Right atrium auricular region (tissue), 2 donors: ENCODE measurements around the gene KRT222. TPM values are rescaled to one million over a fixed set of nuclear protein-coding genes. Genes with fewer than 3 reads are reported as not detected.

Source experiments
- DNase-seq: peaks from one replicate; pipeline ENCODE4 v3.0.0-alpha.2; 2019; ENCODE audit warnings: low spot score
- H3K27ac ChIP-seq, 2 donors: fragments of 200-600 bp; sonication (generic); 1 replicate in 1 of 2; 2 replicates in 1 of 2; pipeline ENCODE4 v1.5.1; 2016 to 2019
- H3K27me3 ChIP-seq, 2 donors: fragments of 200-600 bp; sonication (generic); one replicate each; pipeline versions ENCODE4 v1.5.1 to v1.6.0; 2017 to 2019
- H3K36me3 ChIP-seq: fragments of 200-600 bp; sonication (generic); one replicate; pipeline ENCODE4 v1.5.1; 2016
- H3K4me1 ChIP-seq, 2 donors: fragments of 200-600 bp; sonication (generic); one replicate each; pipeline versions ENCODE4 v1.5.1 to v1.6.0; 2017 to 2019
- H3K4me3 ChIP-seq, 2 donors: fragments of 200-600 bp; sonication (generic); 1 replicate in 1 of 2; 2 replicates in 1 of 2; pipeline ENCODE4 v1.5.1; 2017 to 2019; ENCODE audit warnings: mild to moderate bottlenecking in 1 of 2, moderate library complexity in 1 of 2
- H3K9me3 ChIP-seq, 2 donors: fragments of 200-600 bp; sonication (generic); one replicate each; pipeline ENCODE4 v1.5.1; 2019
- total RNA-seq, 2 donors: library from RNA; depleted of rRNA; stranded (reverse); fragments of >200 nt; gene quantifications; one replicate each; pipeline ENCODE4 v1.1.0, GENCODE V29; 2016
- TF ChIP-seq, protein P1 (sequence below), 2 donors: fragments of 200-600 bp; sonication (generic); IDR thresholded peaks; one replicate each; pipeline ENCODE4 v1.5.1; 2019; ENCODE audit warnings: antibody characterized with exemption in 2 of 2

KRT222 gene
- total RNA-seq, 2 donors from 2014 or later = 0.94 TPM; not detected in 1

DNA sequence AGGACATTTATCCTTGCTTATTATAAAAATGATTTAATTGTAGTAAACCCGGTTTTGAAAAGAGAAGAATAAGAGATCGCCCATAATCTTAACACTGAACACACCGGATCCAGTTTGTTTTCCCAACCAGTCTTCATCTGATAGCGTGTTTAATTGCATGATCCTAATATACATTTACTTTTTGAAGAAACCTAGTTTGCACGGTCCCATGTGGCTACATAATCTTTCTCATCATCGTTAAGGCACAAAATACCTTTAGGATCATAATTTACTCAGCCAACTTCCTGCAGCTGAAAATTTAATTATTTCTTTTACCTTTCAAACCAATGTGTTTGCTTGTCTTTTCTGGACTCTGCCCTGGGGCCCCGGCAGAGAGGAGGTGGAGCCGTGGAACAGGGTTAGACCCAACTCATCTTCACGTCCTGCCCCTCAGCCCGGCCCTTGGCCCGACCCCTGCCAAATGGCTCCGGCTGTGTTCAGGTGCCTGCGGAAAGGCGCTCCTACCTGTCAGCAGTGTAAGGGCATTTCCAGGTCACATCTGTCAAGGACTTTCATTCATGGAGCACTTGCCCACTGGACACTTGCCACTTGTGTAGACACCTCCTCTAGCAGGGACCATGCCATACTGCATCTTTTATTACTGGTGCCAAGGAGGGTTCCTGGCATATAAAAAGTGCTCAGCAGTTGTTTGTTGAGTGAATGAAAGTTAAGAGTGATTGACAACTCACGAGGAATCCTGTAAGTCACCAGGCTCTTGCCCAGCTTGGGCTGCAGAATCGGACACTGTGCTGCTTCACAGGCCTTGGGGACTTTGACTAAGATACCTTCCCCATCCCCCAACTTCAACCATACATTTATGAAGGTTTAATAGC lies 46.0 kb downstream of the KRT222 start:
- Histone ChIP-seq H3K36me3 (no peaks in the 10 kb centered on the region), H3K9me3 (no peaks in the 10 kb centered on the region), H3K4me1 (peaks cover 0 to 7% of the 10 kb centered on the region in 2 donors), H3K4me3 (no peak overlapping the region), H3K27me3 (no peaks in the 10 kb centered on the region), H3K27ac (no peak overlapping the region)
- no peak for DNase-seq
- TF ChIP-seq, protein P1, sequence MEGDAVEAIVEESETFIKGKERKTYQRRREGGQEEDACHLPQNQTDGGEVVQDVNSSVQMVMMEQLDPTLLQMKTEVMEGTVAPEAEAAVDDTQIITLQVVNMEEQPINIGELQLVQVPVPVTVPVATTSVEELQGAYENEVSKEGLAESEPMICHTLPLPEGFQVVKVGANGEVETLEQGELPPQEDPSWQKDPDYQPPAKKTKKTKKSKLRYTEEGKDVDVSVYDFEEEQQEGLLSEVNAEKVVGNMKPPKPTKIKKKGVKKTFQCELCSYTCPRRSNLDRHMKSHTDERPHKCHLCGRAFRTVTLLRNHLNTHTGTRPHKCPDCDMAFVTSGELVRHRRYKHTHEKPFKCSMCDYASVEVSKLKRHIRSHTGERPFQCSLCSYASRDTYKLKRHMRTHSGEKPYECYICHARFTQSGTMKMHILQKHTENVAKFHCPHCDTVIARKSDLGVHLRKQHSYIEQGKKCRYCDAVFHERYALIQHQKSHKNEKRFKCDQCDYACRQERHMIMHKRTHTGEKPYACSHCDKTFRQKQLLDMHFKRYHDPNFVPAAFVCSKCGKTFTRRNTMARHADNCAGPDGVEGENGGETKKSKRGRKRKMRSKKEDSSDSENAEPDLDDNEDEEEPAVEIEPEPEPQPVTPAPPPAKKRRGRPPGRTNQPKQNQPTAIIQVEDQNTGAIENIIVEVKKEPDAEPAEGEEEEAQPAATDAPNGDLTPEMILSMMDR (IDR thresholded peaks at IDR 0.05) = no peak

DNA sequence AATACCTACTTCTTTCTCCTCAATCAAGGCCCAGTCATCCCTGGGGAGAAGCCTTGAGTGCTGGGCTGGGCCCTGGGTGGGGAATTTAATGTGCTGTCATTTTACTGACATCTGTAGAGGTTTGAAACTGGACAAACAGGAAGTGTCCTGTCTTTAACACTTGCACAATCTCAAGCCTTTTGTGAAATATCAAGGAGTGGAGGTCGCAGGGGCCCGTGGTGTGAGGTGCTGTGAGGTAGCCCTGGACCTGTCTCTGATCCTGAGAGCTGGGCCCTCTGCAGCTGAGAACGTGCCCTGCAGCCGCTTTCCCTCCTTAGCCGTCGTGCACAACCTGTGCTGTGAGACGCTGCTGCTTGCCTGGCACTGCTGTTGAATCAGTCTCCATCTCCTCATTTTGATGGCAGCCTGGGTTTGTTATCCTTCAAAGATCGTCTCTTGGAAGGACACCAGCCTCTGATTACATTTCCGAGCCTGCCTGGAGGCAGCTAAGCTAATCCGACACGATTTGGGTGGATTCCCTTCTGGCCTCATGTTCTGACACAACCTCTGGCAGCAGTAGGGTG lies 47.2 kb downstream of the KRT222 start:
- Histone ChIP-seq H3K9me3 (no peaks in the 10 kb centered on the region), H3K4me1 (peaks cover 0 to 7% of the 10 kb centered on the region in 2 donors), H3K27me3 (no peaks in the 10 kb centered on the region), H3K4me3 (no peak overlapping the region), H3K36me3 (no peaks in the 10 kb centered on the region), H3K27ac (no peak overlapping the region)
- DNase-seq = no peak
- TF ChIP-seq, protein P1 (IDR thresholded peaks at IDR 0.05) = no peak

DNA sequence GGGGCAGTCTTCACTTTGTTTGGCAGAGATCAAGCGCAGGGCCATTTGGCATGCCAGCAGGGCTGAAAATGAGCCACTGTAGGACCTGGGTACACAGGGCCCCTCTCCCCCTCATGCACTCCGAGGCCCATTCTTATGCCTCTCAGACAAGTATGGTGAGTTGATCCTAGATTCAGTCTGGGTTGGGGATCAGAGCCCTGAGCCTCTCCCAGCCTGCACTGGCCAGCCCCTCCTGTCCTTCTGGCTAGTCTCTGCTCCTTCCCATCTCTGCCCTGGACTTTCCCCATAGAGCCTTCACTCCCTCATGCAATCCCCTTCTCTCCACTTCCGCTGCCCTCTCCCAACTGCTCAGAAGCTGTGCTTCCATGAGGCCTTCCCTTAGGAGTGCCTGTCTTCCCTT lies 48.4 kb downstream of the KRT222 start:
- TF ChIP-seq, protein P1 (IDR thresholded peaks at IDR 0.05) = no peak
- no peak for DNase-seq
- H3K27ac ChIP-seq = no peak overlapping the region
- no peaks in the 10 kb centered on the region for H3K27me3 ChIP-seq
- H3K36me3 ChIP-seq = no peaks in the 10 kb centered on the region
- H3K9me3 ChIP-seq = no peaks in the 10 kb centered on the region
- no peak overlapping the region for H3K4me3 ChIP-seq
- peaks cover 0 to 7% of the 10 kb centered on the region in 2 donors for H3K4me1 ChIP-seq

- no peaks in the 10 kb centered on the region for H3K27me3 ChIP-seq
Measured at GRCh38 chr17:40615841-40616476, 49.0 kb downstream of the KRT222 start.

GRCh38 chr17:40615068-40615840 lies 49.7 kb downstream of the KRT222 start:
- Histone ChIP-seq H3K9me3 (no peaks in the 10 kb centered on the region), H3K4me3 (no peak overlapping the region), H3K27ac (no peak overlapping the region), H3K36me3 (no peaks in the 10 kb centered on the region), H3K27me3 (no peaks in the 10 kb centered on the region), H3K4me1 (peaks cover 0 to 7% of the 10 kb centered on the region in 2 donors)
- DNase-seq = no peak
- TF ChIP-seq, protein P1 (IDR thresholded peaks at IDR 0.05) = peak in 1 of 2 donors; percentile 39

More at GRCh38 chr17:40615841-40616476, 49.0 kb downstream of the KRT222 start:
- peaks cover 0 to 7% of the 10 kb centered on the region in 2 donors for H3K4me1 ChIP-seq
- H3K9me3 ChIP-seq = no peaks in the 10 kb centered on the region
- H3K27ac ChIP-seq = no peak overlapping the region
- H3K4me3 ChIP-seq = no peak overlapping the region
- DNase-seq = no peak
- TF ChIP-seq, protein P1 (IDR thresholded peaks at IDR 0.05) = no peak
- no peaks in the 10 kb centered on the region for H3K36me3 ChIP-seq
